Stimulated activated CD4-positive, alpha-beta T cell treated with anti-CD3 and anti-CD28 coated beads, Interleukin-4, amount 100 ng/mL, for 4 hours (primary cell): Measurements from ENCODE around the gene NDST1.

ENCODE experiments used
- DNase-seq, 2 experiments: peaks; one replicate each; pipeline ENCODE4 v3.0.0-alpha.2; 2020

Gene NDST1

DNA sequence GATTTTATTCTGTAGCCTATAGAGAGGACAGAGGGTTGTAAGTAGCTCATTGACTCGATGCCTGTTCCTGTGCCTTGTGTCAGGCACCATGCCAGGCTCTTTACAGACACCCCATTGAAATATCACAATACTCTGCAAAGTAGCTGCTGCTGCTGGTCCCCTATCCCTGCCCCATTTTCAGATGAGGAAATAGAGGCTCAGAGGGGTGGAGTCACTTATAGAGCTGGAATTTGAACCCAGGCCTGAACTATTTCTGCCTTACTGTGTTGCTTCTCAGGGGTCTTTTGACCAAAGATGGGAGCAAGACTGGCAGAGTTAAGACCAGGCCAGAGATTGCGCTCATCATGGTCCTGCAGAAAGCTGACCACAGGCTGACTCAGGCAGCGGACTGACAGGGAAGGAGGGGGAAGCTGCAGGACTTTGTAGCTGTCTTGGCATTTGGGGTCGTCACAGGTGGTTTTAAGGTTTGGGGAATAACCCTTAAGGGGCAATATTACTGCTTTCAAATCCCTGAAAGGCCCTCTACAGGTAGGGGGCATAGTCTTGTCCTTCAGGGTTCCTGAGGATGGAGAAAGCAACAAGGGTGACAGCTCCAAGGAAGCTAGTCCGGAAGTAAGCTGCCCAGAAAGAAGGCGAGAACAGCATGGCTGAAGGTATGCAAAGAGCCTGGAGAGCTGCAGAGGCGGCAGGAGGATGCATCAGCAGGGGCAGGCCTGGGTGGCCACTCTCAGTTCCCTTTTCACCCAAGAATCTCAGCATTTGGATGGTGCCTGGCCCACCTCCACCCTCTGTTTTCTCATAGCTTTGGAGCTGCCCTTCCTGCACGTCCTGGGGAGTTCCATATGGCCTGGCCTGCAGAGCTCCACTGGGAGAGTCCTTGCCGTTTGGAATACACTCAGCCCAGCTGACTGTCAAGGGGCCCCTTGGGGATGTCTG, 18.3 kb upstream of the NDST1 start:
- DNase-seq: no peak

DNA sequence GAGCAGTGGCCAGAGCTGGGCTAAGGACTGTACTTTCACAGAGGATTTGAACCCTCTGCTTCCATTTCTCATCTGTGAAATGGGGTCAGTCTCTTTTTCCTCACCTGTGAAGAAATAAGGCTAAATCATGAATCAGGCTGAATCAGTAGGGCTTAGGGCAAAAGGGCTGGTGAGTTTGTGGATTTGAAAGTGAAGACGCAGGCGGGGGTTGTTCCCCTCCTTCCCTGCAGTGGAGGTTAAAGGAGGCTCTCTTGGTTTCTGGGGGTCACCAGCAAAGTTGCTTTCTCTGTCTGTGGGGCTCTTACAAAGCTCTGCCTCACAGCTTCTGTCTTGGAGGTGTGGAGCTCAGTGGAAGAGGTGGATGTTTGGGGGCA, 17.6 kb upstream of the NDST1 start:
- no peak for DNase-seq

DNA sequence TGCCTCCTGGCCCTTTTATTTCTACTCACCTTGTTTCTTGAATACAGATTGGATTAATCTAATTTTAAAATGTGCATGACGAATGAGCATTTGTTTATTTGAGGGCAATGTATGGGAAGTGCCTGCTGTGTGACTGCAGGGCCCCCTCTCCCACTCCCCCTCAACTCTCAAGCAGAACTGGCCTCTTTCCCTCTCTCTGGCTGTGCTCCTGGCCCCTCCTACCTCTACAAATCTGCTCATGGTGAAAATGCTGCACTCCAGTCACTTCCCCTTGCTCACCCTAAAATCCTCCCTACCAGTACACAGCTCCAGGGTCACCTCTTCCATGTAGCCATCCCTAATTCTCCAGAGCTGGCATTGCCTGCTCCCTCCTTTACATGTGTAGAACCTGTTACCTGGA, 17.2 kb upstream of the NDST1 start:
- no peak for DNase-seq

DNA sequence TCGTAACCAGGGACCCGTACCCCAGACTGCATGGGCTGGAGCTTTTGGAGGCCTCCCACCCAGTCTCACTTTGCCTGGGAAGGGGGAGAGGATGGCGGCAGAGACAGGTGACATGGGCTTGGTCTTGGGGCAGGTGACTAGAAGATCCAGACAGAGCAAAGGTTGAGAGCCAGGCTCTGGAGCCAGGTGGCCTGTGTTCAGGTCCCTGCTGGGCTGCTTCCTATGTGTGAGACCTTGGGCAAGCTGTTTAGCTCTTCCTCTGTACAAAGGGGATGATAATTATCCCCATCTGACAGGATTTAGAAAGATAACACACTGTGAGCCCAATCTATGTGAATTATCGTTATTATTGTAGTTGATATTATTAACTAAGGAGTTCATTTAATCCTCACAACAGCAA, 16.1 kb upstream of the NDST1 start:
- DNase-seq: no peak

DNA sequence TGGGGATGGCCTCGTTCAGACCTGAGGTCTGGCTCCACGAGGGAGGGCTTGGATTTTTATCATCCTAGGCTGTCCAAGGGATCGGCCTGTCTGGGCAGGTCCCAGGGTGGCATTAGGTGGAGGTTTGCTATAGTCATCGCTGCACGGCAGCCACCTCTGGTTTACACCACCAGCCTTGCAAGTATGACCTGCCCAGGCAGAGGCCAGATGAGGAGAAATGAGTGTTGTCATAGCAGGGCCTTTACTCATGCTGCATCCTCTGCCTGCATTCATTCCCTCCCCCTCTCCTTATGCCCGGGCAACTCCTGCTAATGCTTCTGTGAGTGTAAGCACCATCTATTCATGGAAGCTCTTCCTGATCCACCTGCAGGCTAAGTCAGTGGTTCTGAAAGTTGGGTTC, 15.3 kb upstream of the NDST1 start:
- no peak for DNase-seq

DNA sequence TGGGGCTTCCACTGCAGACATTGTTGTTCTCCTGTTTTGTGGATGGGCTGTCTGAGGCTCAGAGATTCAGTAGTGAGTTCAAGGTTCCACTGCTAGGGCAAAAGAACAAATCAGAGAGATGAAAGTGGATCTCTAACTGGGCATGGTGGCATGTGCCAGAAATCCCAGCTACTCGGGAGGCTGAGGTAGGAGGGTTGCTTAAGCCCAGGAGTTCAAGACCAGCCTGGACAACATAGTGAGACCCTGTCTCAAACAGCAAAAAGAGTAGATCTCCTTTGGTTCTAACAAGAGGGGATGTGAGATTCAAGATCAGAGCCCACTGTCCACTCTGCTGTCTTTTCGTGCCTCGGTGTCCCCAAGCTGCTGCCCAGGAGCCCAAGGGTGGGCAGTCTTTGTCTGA, 11.8 kb upstream of the NDST1 start:
- DNase-seq: no peak

DNA sequence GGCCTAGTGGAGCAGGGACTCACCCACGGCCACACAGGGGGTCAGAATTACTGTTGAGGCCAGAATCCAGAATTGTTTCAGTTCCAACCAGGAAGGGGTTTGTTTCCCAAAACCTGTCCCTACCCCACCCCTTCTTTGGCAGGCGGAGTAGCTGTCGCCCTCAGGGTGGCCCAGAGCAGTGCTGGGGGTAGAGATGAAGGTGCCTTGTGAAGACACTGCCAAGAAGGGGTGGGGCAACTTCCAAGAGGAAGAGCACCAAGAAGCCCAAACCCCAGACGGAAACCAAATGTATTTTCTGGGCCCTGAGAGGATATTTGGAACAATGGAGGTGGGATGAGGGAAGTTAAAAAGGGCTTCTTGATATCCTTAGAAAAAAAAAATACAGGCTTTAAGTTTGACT, 11.4 kb upstream of the NDST1 start:
- no peak for DNase-seq

DNA sequence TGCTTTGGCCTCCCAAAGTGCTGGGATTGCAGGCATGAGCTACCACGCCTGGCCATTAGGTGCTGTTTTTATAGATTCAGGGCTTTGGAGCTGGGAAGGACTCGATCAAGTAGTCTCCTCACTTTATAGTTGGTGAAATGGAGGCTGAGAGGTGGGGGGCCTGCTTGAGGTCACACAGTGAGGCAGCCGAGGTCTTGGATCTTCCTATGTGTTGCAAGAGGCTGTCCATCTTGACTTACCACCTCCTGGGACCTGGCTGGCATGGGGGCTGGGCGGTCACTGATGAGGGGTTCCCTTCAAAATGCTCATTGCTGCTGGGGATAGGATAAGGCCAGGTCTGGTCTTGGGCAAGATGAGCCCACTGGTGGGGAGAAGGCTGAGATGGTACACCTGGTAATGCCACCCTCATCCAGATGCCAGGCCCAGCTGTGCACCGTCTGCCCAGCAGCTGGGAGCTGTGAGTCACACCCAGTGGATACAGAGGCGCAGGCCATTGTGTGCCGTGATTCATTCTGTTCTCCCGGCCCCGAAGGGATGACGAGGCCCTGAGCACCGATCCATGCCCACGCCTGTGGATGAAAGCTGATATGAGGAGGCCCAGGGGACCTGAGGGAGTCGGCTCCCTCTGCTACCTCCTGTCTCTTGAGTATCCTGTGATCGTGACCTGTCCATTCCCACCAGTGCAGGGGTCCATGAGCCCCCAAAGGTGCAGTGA, 10.5 kb upstream of the NDST1 start:
- DNase-seq: no peak

DNA sequence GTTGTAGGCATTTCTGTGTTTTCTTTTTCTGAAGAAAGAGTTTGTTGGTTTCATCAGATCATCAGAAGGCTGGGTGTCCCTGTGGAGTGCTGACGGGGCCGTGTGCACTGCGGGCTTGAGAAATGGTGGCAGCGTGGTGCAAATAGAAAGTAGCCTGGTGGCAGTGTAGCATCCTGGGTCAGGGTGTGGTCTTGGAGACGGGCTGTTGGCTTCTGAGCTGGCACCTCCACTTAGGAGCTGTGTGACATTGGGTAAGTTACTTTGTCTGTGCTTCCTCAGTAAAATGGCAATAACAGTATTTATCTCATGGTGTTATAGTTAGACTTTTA, 10.0 kb upstream of the NDST1 start:
- DNase-seq: no peak

DNA sequence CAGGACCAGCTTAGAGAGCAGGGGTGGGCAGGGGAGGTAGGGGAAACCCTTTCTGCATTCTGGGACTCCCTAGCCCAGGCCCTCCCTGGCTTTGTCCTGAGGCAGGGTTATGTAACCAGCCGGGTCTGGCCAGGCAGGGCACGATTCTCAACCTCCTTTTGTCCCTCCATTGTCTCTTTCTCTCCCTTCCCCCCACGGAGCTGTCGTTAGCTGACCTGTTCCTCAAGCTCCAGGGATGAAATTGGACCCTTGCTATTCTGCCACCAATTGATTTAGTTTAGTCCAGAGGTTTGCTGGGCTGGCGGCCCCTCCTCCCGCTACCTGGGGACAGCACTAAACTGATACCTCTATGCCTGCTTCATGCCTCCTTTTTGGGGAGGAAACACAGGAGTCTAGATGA, 9.4 kb upstream of the NDST1 start:
- no peak for DNase-seq

DNA sequence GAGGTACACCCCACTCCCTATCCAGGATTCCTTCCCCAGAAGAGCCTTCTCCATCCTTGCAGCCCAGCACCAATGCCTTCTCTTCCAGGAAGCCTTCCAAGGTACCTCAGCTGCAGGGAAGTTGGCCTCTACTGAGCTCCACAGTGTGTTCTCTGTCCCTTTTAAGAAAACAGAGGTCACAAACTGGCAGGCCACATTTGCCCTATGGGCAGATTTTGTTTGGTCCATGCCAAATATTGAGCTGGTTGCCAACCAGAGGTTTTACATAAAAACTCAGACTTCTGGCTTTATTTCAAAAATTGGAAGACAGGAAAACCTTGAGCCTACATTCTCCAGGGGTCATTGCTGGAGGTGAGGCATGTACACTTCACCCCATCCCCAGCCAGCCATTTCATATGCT, 9.0 kb upstream of the NDST1 start:
- DNase-seq: no peak

DNA sequence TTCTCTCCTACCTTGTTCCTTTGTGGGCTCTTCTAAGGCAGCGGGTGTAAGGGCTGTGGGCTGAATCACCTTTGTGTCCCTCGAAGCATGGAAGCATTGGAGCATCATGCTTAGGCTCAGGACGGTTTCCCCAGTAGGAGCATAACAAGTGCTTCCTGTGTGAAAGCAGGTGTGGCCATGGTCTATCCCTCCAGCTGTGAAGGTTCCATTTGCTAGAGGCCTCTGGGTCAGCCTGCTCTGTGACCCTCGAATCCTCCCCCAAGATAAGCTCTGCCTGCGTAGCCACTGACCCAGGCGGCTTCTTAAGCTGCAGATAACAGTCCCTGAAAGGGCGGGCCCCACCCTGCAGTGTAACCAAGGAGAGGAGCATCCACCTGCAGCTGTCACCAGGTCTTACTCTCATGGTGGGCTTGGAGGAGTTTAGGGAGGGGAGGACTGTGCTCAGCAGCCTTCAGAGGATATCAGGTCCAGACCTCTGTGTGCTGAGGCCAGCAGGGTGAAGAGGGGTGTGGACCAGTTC, 8.4 kb upstream of the NDST1 start:
- DNase-seq: no peak

DNA sequence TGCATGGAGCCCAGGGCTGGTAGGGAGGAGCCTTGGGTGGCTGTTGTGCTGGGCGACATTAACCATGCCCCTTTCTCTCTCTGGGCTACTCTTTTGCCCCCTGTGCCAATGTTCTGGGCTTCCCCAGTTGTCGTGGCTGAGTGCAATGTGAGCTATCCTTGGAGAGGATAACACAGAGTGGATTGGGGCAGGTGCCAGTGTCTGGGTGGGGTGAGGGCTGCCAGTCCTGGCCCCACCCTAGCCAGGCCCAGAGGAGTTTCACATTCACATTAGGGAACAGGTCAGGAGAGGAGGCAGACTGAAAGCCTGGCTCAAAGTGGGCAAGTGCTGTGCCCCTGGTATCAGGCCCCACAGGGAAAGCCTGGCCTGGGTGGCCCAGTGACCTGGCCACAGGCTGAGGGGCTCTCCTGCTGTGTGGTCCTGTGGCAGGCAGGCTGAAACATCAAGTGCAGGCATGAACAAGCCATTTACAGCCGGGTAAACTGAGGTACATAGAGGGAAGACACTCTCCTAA, 7.5 kb upstream of the NDST1 start:
- no peak for DNase-seq

DNA sequence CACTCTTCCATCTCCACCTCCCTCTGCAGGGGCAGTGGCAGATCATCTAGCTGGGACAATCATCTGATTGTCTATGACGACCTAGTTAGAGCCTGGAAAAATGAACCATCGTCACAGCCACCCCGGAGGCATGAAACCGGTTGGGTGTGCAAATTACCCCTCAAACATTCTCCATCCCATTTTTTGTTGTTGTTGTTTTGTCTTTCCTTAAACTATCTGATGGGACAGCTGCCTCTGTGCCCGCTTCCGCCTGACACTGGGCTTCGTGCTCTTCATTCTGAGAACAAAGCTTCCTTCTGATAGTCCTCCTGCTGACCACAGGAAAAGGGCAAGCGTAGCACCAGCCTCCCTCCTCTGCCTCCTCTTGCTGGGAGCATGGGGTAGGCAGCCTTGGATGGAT, 7.0 kb upstream of the NDST1 start:
- DNase-seq: no peak

DNA sequence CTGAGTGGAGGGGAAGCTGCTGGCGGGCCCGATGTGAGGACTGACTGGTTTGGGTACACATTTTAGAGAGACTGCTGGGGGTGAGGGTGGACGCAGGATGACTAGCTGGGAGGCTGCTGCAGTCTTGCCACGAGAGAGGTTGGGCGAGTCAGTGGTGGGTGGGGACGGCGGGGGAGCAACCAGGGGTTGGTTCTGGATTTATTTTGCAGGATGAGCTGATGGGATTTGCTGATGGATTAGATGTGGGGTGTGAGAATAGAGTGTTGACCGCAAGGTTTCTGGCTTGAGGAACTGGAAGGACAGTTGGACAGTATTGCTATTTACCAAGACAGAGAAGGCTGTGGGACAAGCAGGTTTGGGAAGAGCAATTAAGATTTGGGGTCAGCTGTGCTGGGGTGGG, 5.8 kb upstream of the NDST1 start:
- no peak for DNase-seq

DNA sequence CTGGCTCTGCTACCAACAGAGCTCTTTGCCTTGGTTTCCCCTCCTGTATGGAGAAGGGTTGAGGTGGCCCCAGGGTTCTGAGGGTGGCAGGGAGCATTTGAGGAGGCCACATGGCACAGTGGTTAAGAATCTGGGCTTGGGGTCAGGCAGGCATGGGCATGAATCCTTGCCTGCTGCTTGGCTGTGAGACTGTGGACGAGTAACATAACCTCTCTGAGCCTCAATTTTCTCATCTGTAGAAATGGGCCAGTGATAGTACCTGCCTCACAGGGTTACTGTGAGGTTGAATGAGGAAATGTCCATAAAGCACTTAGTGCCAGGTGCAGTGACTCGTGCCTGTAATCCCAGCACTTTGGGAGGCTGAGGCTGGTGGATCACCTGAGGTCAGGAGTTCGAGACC, 5.1 kb upstream of the NDST1 start:
- DNase-seq: no peak

DNA sequence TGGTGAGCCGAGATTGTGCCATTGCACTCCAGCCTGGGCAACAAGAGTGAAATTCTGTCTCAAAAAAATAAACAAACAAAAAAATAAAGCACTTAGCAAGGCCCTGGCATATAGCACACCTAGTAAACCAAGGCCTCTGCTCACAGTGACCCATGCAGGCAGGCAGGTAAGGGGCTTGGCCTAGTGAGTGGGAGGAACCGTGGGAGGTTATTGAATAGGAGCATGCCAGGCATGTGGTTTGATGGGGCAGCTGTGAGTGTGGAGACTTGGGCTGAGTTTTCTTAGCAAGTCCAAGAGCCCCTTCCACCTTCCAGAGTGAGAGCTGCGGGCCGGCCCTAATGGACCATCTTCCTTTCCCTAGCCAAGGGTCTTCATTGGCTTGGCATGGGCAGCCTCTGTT, 4.5 kb upstream of the NDST1 start:
- DNase-seq: no peak

DNA sequence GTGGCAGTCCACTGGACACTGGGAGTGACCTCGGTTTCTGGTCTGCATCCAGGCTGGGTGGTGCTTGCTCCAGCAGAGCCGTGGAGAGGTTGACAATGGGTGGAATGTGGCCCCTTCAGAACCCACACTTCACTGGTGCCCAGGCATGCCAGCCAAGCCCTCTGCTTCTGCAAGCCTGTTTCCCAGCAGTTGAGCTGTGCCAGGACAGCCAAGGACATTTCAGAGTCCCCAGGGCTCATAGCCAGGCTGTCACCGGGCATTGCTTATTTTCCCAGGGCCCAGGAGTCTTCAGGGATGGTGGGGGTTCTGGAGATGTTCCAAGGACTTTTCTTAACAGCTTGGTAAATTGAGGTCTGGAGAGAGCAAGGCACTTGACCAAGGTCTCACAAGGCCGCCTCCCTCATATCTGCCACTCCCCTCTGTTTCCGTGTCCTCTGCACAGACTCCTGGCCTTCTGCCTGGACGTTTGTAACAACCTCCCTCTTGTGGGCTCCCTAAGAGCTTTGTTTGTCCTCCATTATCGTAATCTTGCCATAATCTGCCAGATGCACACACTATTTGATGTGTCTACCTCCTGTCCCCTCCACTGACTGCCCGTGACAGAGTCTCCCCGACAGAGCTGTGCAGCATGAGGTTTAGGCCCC, 3.8 kb upstream of the NDST1 start:
- DNase-seq: no peak

DNA sequence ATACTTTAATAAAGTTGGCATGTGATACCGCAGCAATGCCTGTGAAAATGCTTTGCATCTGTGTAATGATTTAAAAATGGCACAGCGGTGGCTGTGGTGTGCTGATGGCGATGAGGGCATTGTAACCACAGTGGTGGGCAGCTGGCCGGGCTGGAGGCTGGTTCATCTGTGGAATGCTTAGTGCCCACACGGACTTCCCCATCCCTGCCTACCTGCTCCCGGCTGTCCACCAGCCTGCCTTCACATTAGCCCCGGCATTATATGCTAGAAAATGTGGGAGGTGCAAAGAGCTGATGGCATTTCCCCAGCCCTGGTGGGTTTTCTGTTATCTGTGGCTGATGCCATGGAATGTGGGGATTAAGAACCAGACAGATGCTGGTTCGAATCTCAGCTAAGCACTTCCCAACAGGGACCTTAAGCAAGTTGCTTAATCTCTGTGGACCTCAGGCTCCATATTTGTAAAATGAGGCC, 2.9 kb upstream of the NDST1 start:
- no peak for DNase-seq

DNA sequence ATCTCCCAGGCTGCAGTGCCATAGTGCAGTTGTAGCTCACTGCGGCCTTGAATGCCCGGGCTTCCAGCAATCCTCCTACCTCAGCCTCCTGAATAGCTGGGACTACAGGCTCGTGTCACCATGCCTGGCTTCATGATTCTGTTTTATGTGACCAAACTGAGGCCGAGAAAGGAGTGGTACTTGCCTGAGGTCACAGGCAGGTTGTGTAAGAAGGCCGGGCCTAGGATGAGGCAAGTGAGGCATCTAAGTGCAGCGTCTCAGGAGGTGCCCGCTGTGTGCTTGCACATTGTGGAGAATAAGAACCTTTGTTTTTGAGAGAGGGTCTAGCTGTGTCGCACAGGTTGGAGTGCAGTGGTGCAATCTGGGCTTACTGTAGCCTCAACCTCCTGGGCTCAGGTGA, 2.1 kb upstream of the NDST1 start:
- DNase-seq: no peak

DNA sequence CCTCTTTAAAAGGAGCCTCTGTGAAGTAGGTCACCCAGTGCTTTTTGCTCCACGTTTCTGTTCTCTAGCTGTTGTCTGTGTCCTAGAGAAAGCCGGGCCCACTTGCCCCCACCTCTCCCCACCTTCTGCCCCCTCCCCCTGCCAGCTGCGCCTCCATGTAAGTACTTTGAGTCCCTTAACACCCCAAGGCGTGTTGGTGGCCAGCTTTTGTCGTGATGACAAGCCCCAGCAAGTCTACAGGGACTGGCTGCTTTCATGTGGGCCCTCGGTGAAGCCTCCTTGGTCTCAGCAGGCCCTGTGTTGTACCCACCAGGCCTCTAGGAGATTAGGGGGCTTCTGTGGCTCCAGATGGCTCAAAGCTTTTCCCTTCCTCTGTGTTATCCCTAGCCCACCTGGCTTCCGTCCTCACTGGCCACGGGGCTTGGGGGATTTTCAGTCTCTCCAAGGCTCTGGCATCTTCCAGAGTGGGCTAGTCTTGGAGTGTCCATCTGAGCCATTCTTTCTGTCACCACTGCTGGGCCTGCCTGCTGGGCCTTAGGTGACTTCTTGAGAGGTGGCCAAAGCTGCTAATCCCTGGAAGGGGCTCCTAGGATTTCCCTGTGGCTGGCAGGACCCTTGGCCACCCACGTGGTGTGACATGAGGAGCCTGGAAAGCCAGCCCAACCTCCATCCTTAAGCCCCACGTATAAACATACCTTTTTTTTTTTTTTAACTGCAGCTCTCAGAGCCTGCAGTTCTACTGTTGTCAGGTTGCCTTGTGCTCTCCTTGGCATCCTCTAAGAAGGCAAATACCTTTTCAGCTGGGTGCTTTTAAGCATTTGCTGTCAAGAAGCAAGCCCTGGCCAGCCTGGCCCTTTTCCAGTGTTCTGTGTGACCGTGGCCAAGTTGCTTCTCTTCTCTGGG, 1.1 kb upstream of the NDST1 start:
- no peak for DNase-seq

DNA sequence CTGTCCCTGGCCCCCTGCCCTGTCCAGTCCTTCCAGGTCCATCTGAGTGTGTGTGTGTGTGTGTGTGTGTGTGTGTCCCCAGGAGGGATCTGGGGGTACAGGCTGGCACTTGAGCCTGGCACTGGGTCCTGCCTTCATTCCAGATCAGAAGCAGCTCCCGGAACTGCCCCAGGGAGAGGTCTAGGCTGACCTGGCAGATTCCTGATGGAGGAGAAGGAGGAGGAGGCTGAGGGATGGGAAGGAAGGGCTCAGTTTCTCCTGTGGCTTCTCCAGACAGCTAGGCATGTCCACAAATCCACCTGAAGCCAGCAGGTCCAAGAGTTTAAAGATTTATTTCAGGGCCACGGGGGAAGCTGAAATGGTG, 328 bp downstream of the NDST1 start:
- DNase-seq: no peak

DNA sequence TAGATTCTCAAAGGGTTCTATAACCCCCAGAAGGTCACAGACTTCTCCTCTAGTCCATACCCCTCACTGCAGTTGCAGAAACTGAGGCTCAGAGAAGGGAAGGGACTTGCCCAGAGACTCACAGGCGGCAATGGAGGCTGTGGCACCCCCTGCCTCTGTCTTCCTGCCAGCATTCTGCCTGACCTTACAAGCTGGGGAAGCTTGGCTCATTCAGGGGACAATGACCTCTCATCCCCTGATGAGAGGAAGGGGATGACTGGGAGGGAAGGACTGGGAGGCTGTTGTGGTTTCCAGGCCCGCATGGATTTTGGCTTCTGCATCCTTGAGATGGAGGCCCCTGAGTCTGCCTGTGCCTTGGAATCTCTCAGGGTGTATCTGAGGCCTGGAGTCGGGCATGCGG, 897 bp downstream of the NDST1 start:
- no peak for DNase-seq
